H9 (cell line): ENCODE measurements around the gene STAB1. TPM values are rescaled to one million over a fixed set of nuclear protein-coding genes. Genes with fewer than 3 reads are reported as not detected.
A peak's percentile ranks its signal among the peaks of the same experiment; 100 is the strongest.

Experiments
- DNase-seq: peaks from one replicate; pipeline ENCODE4 v3.0.0-alpha.2; 2017
- H2AFZ ChIP-seq: one replicate; pipeline ENCODE4 v1.6.1; 2013; ENCODE audit warnings: mild to moderate bottlenecking, low read length, control low read depth, moderate library complexity
- H2AK5ac ChIP-seq: 2 replicates; pipeline ENCODE4 v1.6.1; 2013; ENCODE audit warnings: low read length, control low read depth, mixed read lengths; ENCODE audit not compliant: insufficient read length
- H2BK120ac ChIP-seq: one replicate; pipeline ENCODE4 v1.6.1; 2013; ENCODE audit warnings: low read depth, mild to moderate bottlenecking, low read length, control low read depth, inconsistent platforms; ENCODE audit not compliant: poor library complexity, severe bottlenecking
- H2BK12ac ChIP-seq: 2 replicates; pipeline ENCODE4 v1.6.1; 2013; ENCODE audit warnings: low read length, control low read depth, mixed read lengths, low read depth; ENCODE audit not compliant: insufficient read length
- H2BK15ac ChIP-seq: 2 replicates; pipeline ENCODE4 v1.6.1; 2013; ENCODE audit warnings: low read depth, low read length, control low read depth
- H2BK20ac ChIP-seq: one replicate; pipeline ENCODE4 v1.6.1; 2013; ENCODE audit warnings: low read depth, mild to moderate bottlenecking, low read length, control low read depth, inconsistent platforms; ENCODE audit not compliant: poor library complexity, severe bottlenecking
- H2BK5ac ChIP-seq: 2 replicates; pipeline ENCODE4 v1.6.1; 2013; ENCODE audit warnings: low read length, control low read depth, mixed read lengths; ENCODE audit not compliant: insufficient read length
- H3K14ac ChIP-seq: 2 replicates; pipeline ENCODE4 v1.6.1; 2013; ENCODE audit warnings: low read length, control low read depth; ENCODE audit not compliant: insufficient read depth
- H3K18ac ChIP-seq: 2 replicates; pipeline ENCODE4 v1.6.1; 2013; ENCODE audit warnings: low read depth, mild to moderate bottlenecking, mixed read lengths, low read length, control low read depth; ENCODE audit not compliant: insufficient read length
- H3K23ac ChIP-seq: 2 replicates; pipeline ENCODE4 v1.6.1; 2013; ENCODE audit warnings: low read length, control low read depth, mixed read lengths, low read depth; ENCODE audit not compliant: insufficient read length
- H3K23me2 ChIP-seq: 2 replicates; pipeline ENCODE4 v1.6.1; 2013; ENCODE audit warnings: low read depth, mild to moderate bottlenecking, mixed read lengths, low read length, control low read depth; ENCODE audit not compliant: insufficient read length, poor library complexity, severe bottlenecking
- H3K27ac ChIP-seq: 2 replicates; pipeline ENCODE4 v1.5.1; 2013; ENCODE audit warnings: low read length, control low read depth, mixed read lengths, low read depth; ENCODE audit not compliant: insufficient read length
- H3K27me3 ChIP-seq: 2 replicates; pipeline ENCODE4 v1.6.1; 2013; ENCODE audit warnings: low read length, control low read depth, inconsistent platforms; ENCODE audit not compliant: insufficient read depth
- H3K4ac ChIP-seq: 2 replicates; pipeline ENCODE4 v1.6.1; 2013; ENCODE audit warnings: low read depth, mild to moderate bottlenecking, control low read depth, inconsistent platforms, low read length, moderate library complexity
- H3K4me1 ChIP-seq: 2 replicates; pipeline ENCODE4 v1.6.1; 2013; ENCODE audit warnings: low read length, control low read depth, inconsistent platforms; ENCODE audit not compliant: insufficient read depth
- H3K4me2 ChIP-seq: 2 replicates; pipeline ENCODE4 v1.6.1; 2013; ENCODE audit warnings: low read length, control low read depth, mixed read lengths; ENCODE audit not compliant: insufficient read length, insufficient read depth
- H3K56ac ChIP-seq: 2 replicates; pipeline ENCODE4 v1.6.1; 2013; ENCODE audit warnings: low read depth, mild to moderate bottlenecking, mixed read lengths, low read length, control low read depth; ENCODE audit not compliant: insufficient read length
- H3K79me1 ChIP-seq: 2 replicates; pipeline ENCODE4 v1.6.1; 2013; ENCODE audit warnings: low read depth, mild to moderate bottlenecking, moderate library complexity, low read length, control low read depth, inconsistent platforms; ENCODE audit not compliant: insufficient read depth, poor library complexity, severe bottlenecking
- H3K79me2 ChIP-seq: 2 replicates; pipeline ENCODE4 v1.6.1; 2013; ENCODE audit warnings: low read length, control low read depth, inconsistent platforms; ENCODE audit not compliant: insufficient read depth
- H3K9ac ChIP-seq: 2 replicates; pipeline ENCODE4 v1.6.1; 2013; ENCODE audit warnings: low read length, control low read depth, mixed read lengths; ENCODE audit not compliant: insufficient read length; ENCODE audit errors: extremely low read depth
- H3K9me3 ChIP-seq: one replicate; pipeline ENCODE4 v1.6.1; 2013; ENCODE audit warnings: low read depth, low read length, inconsistent platforms; ENCODE audit not compliant: control insufficient read depth
- H3T11ph ChIP-seq: one replicate; pipeline ENCODE4 v1.6.1; 2013; ENCODE audit warnings: mild to moderate bottlenecking, low read length, control low read depth, inconsistent platforms
- H4K20me1 ChIP-seq: one replicate; pipeline ENCODE4 v1.6.1; 2013; ENCODE audit not compliant: control insufficient read depth, insufficient read length, insufficient read depth
- H4K5ac ChIP-seq: 2 replicates; pipeline ENCODE4 v1.6.1; 2013; ENCODE audit warnings: low read depth, mild to moderate bottlenecking, mixed read lengths, low read length, control low read depth; ENCODE audit not compliant: insufficient read length
- H4K8ac ChIP-seq: replicated peaks from 2 replicates; pipeline ENCODE4 v1.6.1; 2013; ENCODE audit warnings: low read length, control low read depth, mixed read lengths, low read depth; ENCODE audit not compliant: insufficient read length
- H4K91ac ChIP-seq: 2 replicates; pipeline ENCODE4 v1.6.1; 2013; ENCODE audit warnings: low read depth, mild to moderate bottlenecking, moderate library complexity, mixed read lengths, low read length, control low read depth; ENCODE audit not compliant: insufficient read length
- H3K27ac Mint-ChIP-seq, 3 experiments: 2 replicates in 2 of 3; 3 replicates in 1 of 3; pipeline ENCODE4 v1.8.0; 2020 to 2021; ENCODE audit warnings: mixed read lengths in 3 of 3, mild to moderate bottlenecking in 1 of 3, moderate library complexity in 1 of 3
- H3K27me3 Mint-ChIP-seq: 2 replicates; pipeline ENCODE4 v1.8.0; 2021; ENCODE audit warnings: low read depth, mild to moderate bottlenecking, moderate library complexity, mixed read lengths
- H3K36me3 Mint-ChIP-seq, 3 experiments: 2 replicates in 2 of 3; 3 replicates in 1 of 3; pipeline ENCODE4 v1.8.0; 2020 to 2021; ENCODE audit warnings: low read depth in 3 of 3, mixed read lengths in 3 of 3; ENCODE audit not compliant: insufficient read depth in 1 of 3
- H3K4me1 Mint-ChIP-seq, 2 experiments: 2 replicates each; pipeline ENCODE4 v1.8.0; 2020; ENCODE audit warnings: mixed read lengths in 2 of 2
- H3K4me3 Mint-ChIP-seq, 2 experiments: 2 replicates in 1 of 2; 3 replicates in 1 of 2; pipeline ENCODE4 v1.8.0; 2020 to 2021; ENCODE audit warnings: mild to moderate bottlenecking in 2 of 2, mixed read lengths in 2 of 2, moderate library complexity in 1 of 2
- H3K9me3 Mint-ChIP-seq, 2 experiments: 2 replicates in 1 of 2; 3 replicates in 1 of 2; pipeline ENCODE4 v1.8.0; 2020; ENCODE audit warnings: mild to moderate bottlenecking in 2 of 2, mixed read lengths in 2 of 2, moderate library complexity in 1 of 2
- CTCF ChIP-seq: fragments of 200-600 bp; sonication (generic); conservative IDR thresholded peaks from 3 replicates; pipeline ENCODE4 v1.8.0; 2021; ENCODE audit warnings: antibody characterized with exemption, mild to moderate bottlenecking
- WGBS: extraction: QIAGEN DNeasy Blood & Tissue Kit; methylation state at CpG from one replicate; pipeline ENCODE4 v1.1.7; 2013; ENCODE audit warnings: missing lambda C conversion rate, low lambda C conversion rate, mixed read lengths; ENCODE audit not compliant: insufficient read length; ENCODE audit errors: extremely low coverage; 5-methylcytosine and 5-hydroxymethylcytosine counted together
- total RNA-seq: library from RNA; stranded (reverse); gene quantifications from 2 replicates; pipeline ENCODE4 v1.2.1, GENCODE V29; 2021

STAB1 gene
- total RNA-seq, 1 experiment from 2014 or later: 1.5 TPM

- peak overlapping the region; percentile 45 for H3K4me2 ChIP-seq
- Mint-ChIP-seq H3K4me1 (peaks cover 28 to 29% of the 10 kb centered on the region in 2 experiments), H3K36me3 (peaks cover 11 to 31% (median 28%) of the 10 kb centered on the region in 3 experiments; a peak in 6 of 7 replicates), H3K27me3 (no peaks in the 10 kb centered on the region), H3K4me3 (peak overlapping the region; percentile 77 to 86), H3K27ac (peak overlapping the region in 1 of 3 experiments; percentile 39; a peak in 1 of 7 replicates), H3K9me3 (no peaks in the 10 kb centered on the region)
- H4K5ac ChIP-seq: no peak overlapping the region
- no peak for DNase-seq
- no peak overlapping the region for H2BK120ac ChIP-seq
- H3K9me3 ChIP-seq: no peaks in the 10 kb centered on the region
- H3K56ac ChIP-seq: no peak overlapping the region
- no peak overlapping the region for H4K8ac ChIP-seq
- no peak overlapping the region for H2BK20ac ChIP-seq
- H3K14ac ChIP-seq: peak overlapping the region; percentile 60
- H3K23me2 ChIP-seq: peaks cover 22% of the 10 kb centered on the region
- no peak overlapping the region for H3T11ph ChIP-seq
- no peak for TF ChIP-seq CTCF
- H4K91ac ChIP-seq: no peak overlapping the region
- no peak overlapping the region for H3K18ac ChIP-seq
- no peak overlapping the region for H2BK12ac ChIP-seq
- no peak overlapping the region for H2BK5ac ChIP-seq
- peaks cover 8% of the 10 kb centered on the region; the same call in 1 of the 2 replicates for H3K79me2 ChIP-seq
- no peak overlapping the region for H3K9ac ChIP-seq
- H2AFZ ChIP-seq: no peak overlapping the region
- no peak overlapping the region for H2BK15ac ChIP-seq
- no peaks in the 10 kb centered on the region for H3K27me3 ChIP-seq
- H3K4ac ChIP-seq: no peak overlapping the region
- H2AK5ac ChIP-seq: no peak overlapping the region
- no CpG with 5 or more reads among the region's 5 CpGs for WGBS
- no peak overlapping the region for H3K27ac ChIP-seq
- H3K4me1 ChIP-seq: no peaks in the 10 kb centered on the region; the same call in 1 of the 2 replicates
- no peak overlapping the region for H3K23ac ChIP-seq
- no peaks in the 10 kb centered on the region for H4K20me1 ChIP-seq
- peaks cover under 1% of the 10 kb centered on the region for H3K79me1 ChIP-seq
Measured at GRCh38 chr3:52532517-52532837, 37.3 kb downstream of the STAB1 start.
